SIG-M5 (cell line): ENCODE data around the gene RIT2.

ENCODE experiments used
- DNase-seq: peaks from one replicate; lab custom pipeline; 2025; lab: John Stamatoyannopoulos, UW

The RIT2 gene

GRCh38 chr18:42929857-42930256 is 185.6 kb downstream of the RIT2 start:
- DNase-seq: no peak

GRCh38 chr18:42929181-42929580 is 186.3 kb downstream of the RIT2 start:
- no peak for DNase-seq

GRCh38 chr18:42925036-42925435 is 190.4 kb downstream of the RIT2 start:
- no peak for DNase-seq

GRCh38 chr18:42922363-42922762 is 193.1 kb downstream of the RIT2 start:
- no peak for DNase-seq

GRCh38 chr18:42921226-42921737 is 194.2 kb downstream of the RIT2 start:
- no peak for DNase-seq

GRCh38 chr18:42920621-42921020 is 194.9 kb downstream of the RIT2 start:
- DNase-seq: no peak

GRCh38 chr18:42915299-42915698 is 200.2 kb downstream of the RIT2 start:
- no peak for DNase-seq

- DNase-seq: no peak
Measured at GRCh38 chr18:42914476-42914875, 201.0 kb downstream of the RIT2 start.

- no peak for DNase-seq
Measured at GRCh38 chr18:42909095-42909494, 206.4 kb downstream of the RIT2 start.

GRCh38 chr18:42906761-42907160 is 208.7 kb downstream of the RIT2 start:
- DNase-seq: no peak

- no peak for DNase-seq
Measured at GRCh38 chr18:42901161-42901560, 214.3 kb downstream of the RIT2 start.

GRCh38 chr18:42893977-42894376 is 221.5 kb downstream of the RIT2 start:
- no peak for DNase-seq

- no peak for DNase-seq
Measured at GRCh38 chr18:42892181-42892580, 223.3 kb downstream of the RIT2 start.

- no peak for DNase-seq
Measured at GRCh38 chr18:42891705-42892104, 223.8 kb downstream of the RIT2 start.

- no peak for DNase-seq
Measured at GRCh38 chr18:42883169-42883568, 232.3 kb downstream of the RIT2 start.

GRCh38 chr18:42882122-42882521 is 233.4 kb downstream of the RIT2 start:
- DNase-seq: no peak

GRCh38 chr18:42872838-42873237 is 242.6 kb downstream of the RIT2 start:
- DNase-seq: no peak

GRCh38 chr18:42864876-42865275 is 250.6 kb downstream of the RIT2 start:
- DNase-seq: no peak

- no peak for DNase-seq
Measured at GRCh38 chr18:42861271-42861670, 254.2 kb downstream of the RIT2 start.

GRCh38 chr18:42860548-42860947 is 254.9 kb downstream of the RIT2 start:
- DNase-seq: no peak

GRCh38 chr18:42860011-42860410 is 255.5 kb downstream of the RIT2 start:
- DNase-seq: no peak

GRCh38 chr18:42854558-42854957 is 260.9 kb downstream of the RIT2 start:
- no peak for DNase-seq

GRCh38 chr18:42850174-42851083 is 265.1 kb downstream of the RIT2 start:
- DNase-seq: no peak

GRCh38 chr18:42839408-42839807 is 276.1 kb downstream of the RIT2 start:
- DNase-seq: no peak
